CD14-positive monocyte (primary cell): ENCODE data around the gene LSM4. TPM values are rescaled to one million over a fixed set of nuclear protein-coding genes. Genes with fewer than 3 reads are reported as not detected.

ENCODE experiments used
- DNase-seq, 3 donors: peaks; one replicate each; pipeline ENCODE4 v3.0.0-alpha.2; 2011 to 2022
- H2AFZ ChIP-seq: 2 replicates; pipeline ENCODE4 v1.6.0; 2012; ENCODE audit warnings: mild to moderate bottlenecking, low read depth, low read length, inconsistent platforms; ENCODE audit not compliant: insufficient read depth, poor library complexity, severe bottlenecking
- H3K27ac ChIP-seq, 2 donors: 1 replicate in 1 of 2; 2 replicates in 1 of 2; pipeline ENCODE4 v1.5.1; 2012 to 2013; ENCODE audit warnings: low read length in 2 of 2, control low read depth in 1 of 2, inconsistent platforms in 1 of 2, low read depth in 1 of 2, mild to moderate bottlenecking in 1 of 2
- H3K27me3 ChIP-seq, 2 donors: one replicate each; pipeline versions ENCODE4 v1.6.0 to v1.6.1; 2011 to 2013; ENCODE audit warnings: low read length in 2 of 2; ENCODE audit not compliant: control insufficient read depth in 2 of 2, insufficient read depth in 2 of 2
- H3K36me3 ChIP-seq, 2 donors: replicated peaks in 1 of 2; 1 replicate in 1 of 2; 2 replicates in 1 of 2; pipeline versions ENCODE4 v1.5.1 to v1.6.1; 2012 to 2013; ENCODE audit warnings: low read length in 2 of 2, control low read depth in 1 of 2, inconsistent platforms in 1 of 2, mild to moderate bottlenecking in 1 of 2; ENCODE audit not compliant: insufficient read depth in 2 of 2, control insufficient read depth in 1 of 2
- H3K4me1 ChIP-seq, 2 donors: 1 replicate in 1 of 2; 2 replicates in 1 of 2; pipeline versions ENCODE4 v1.5.1 to v1.6.1; 2012 to 2013; ENCODE audit warnings: low read length in 2 of 2, control low read depth in 1 of 2, inconsistent platforms in 1 of 2, mild to moderate bottlenecking in 1 of 2, moderate library complexity in 1 of 2; ENCODE audit not compliant: insufficient read depth in 2 of 2, control insufficient read depth in 1 of 2
- H3K4me2 ChIP-seq: replicated peaks from 2 replicates; pipeline ENCODE3; 2012; ENCODE audit warnings: low read length, moderate library complexity, mild to moderate bottlenecking; ENCODE audit not compliant: poor library complexity, severe bottlenecking; ENCODE audit errors: extremely low read depth
- H3K4me3 ChIP-seq, 3 experiments: fragments of 200-600 bp in 1 of 3; sonication (generic) in 1 of 3; replicated peaks in 1 of 3; 1 replicate in 2 of 3; 2 replicates in 1 of 3; pipeline ENCODE4 v1.5.1; 2011 to 2013; ENCODE audit warnings: low read length in 3 of 3, mild to moderate bottlenecking in 3 of 3, control low read depth in 2 of 3, low read depth in 2 of 3, inconsistent platforms in 1 of 3, moderate library complexity in 1 of 3
- H3K79me2 ChIP-seq: 2 replicates; pipeline ENCODE4 v1.6.0; 2012; ENCODE audit warnings: mild to moderate bottlenecking, control low read depth, inconsistent platforms, low read length, moderate library complexity; ENCODE audit not compliant: insufficient read depth
- H3K9ac ChIP-seq: 2 replicates; pipeline ENCODE4 v1.6.0; 2017; ENCODE audit warnings: low read length, mild to moderate bottlenecking; ENCODE audit not compliant: insufficient read depth, poor library complexity, severe bottlenecking
- H3K9me3 ChIP-seq, 2 donors: replicated peaks in 1 of 2; 1 replicate in 1 of 2; 2 replicates in 1 of 2; pipeline versions ENCODE4 v1.5.1 to v1.6.1; 2012 to 2013; ENCODE audit warnings: low read length in 2 of 2, control low read depth in 1 of 2; ENCODE audit not compliant: control insufficient read depth in 1 of 2, insufficient read depth in 1 of 2
- H4K20me1 ChIP-seq: 2 replicates; pipeline ENCODE4 v1.6.0; 2012; ENCODE audit warnings: mild to moderate bottlenecking, low read length, control low read depth, moderate library complexity; ENCODE audit not compliant: insufficient read depth
- H3K27ac Mint-ChIP-seq, 7 donors: one replicate each; pipeline ENCODE4 v1.8.0; 2020; ENCODE audit warnings: mild to moderate bottlenecking in 7 of 7, mixed read lengths in 7 of 7, moderate library complexity in 6 of 7, inconsistent platforms in 2 of 7
- H3K27me3 Mint-ChIP-seq, 3 donors: one replicate each; pipeline ENCODE4 v1.8.0; 2021 to 2022; ENCODE audit warnings: low read depth in 3 of 3, mild to moderate bottlenecking in 3 of 3, mixed read lengths in 3 of 3, moderate library complexity in 3 of 3, inconsistent platforms in 1 of 3
- H3K36me3 Mint-ChIP-seq, 2 donors: one replicate each; pipeline ENCODE4 v1.8.0; 2020; ENCODE audit warnings: mixed read lengths in 2 of 2, inconsistent platforms in 1 of 2, mild to moderate bottlenecking in 1 of 2
- H3K4me1 Mint-ChIP-seq: one replicate; pipeline ENCODE4 v1.8.0; 2020; ENCODE audit warnings: mild to moderate bottlenecking, mixed read lengths
- H3K4me3 Mint-ChIP-seq, 2 donors: one replicate each; pipeline ENCODE4 v1.8.0; 2020; ENCODE audit warnings: mild to moderate bottlenecking in 2 of 2, mixed read lengths in 2 of 2, moderate library complexity in 1 of 2
- H3K9me3 Mint-ChIP-seq, 7 donors: one replicate each; pipeline ENCODE4 v1.8.0; 2020 to 2022; ENCODE audit warnings: mixed read lengths in 7 of 7, mild to moderate bottlenecking in 6 of 7, moderate library complexity in 6 of 7, inconsistent platforms in 2 of 7
- WGBS: methylation state at CpG from one replicate; pipeline ENCODE4 v1.1.5; 2013; ENCODE audit warnings: missing lambda C conversion rate; ENCODE audit not compliant: insufficient coverage; 5-methylcytosine and 5-hydroxymethylcytosine counted together
- intact Hi-C, 2 donors: fragments of 100-400 bp; cut with micrococcal nuclease; formaldehyde crosslinking; loops; one replicate each; pipeline versions ENCODE4 v1.15.0 to v1.15.1; 2023
- polyA plus RNA-seq, 3 donors: library from polyadenylated mRNA; depleted of rRNA in 1 of 3; unstranded in 2 of 3; stranded (reverse) in 1 of 3; fragments of 300-500 nt in 2 of 3; fragments of >200 nt in 1 of 3; fragmentation: Illumina TruSeq in 2 of 3; gene quantifications; 1 replicate in 2 of 3; 2 replicates in 1 of 3; pipeline ENCODE4 v1.2.3, GENCODE V29; 2012 to 2021
- TF ChIP-seq, protein P1 (sequence below): fragments of 200-600 bp; IDR thresholded peaks from one replicate; pipeline ENCODE4 v1.8.0; 2022; ENCODE audit warnings: antibody characterized with exemption, mild to moderate bottlenecking

LSM4 gene
- polyA plus RNA-seq, 3 donors = 66.5 to 143 (median 97.0) TPM

DNA sequence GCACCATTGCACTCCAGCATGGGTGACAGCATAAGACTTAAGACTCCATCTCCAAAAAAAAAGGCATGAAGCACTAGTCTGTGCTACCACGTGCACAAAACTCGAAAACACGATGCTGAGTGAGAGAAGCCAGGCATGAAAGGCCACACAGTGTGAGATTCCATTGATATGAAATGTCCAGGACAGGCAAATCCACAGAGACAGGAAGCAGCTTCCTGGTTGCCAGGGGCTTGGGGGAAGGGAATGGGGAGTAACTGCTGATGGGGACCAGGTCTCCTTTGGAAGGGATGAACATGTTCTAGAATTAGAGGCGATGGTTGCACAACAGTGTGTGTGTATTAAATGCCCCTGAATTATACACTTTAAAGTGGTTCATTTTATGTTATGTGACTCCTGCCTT is 25.6 kb downstream of the LSM4 start:
- Mint-ChIP-seq H3K36me3 (peaks cover 0 to 6% of the 10 kb centered on the region in 2 donors), H3K27me3 (peaks cover 0 to 5% (median 2%) of the 10 kb centered on the region in 3 donors), H3K27ac (no peak overlapping the region), H3K4me3 (no peak overlapping the region), H3K4me1 (peaks cover 39% of the 10 kb centered on the region), H3K9me3 (peaks cover 0 to 2% (median 0%) of the 10 kb centered on the region in 7 donors)
- WGBS = 100% methylated on average over 3 of the region's 4 CpGs
- no peaks in the 10 kb centered on the region for H3K36me3 ChIP-seq
- H3K9ac ChIP-seq = no peak overlapping the region
- DNase-seq = no peak
- intact Hi-C loops = no loop called here
- H3K9me3 ChIP-seq = no peaks in the 10 kb centered on the region
- peaks cover 37 to 42% of the 10 kb centered on the region in 2 donors for H3K4me1 ChIP-seq
- no peaks in the 10 kb centered on the region for H3K27me3 ChIP-seq
- no peaks in the 10 kb centered on the region for H3K79me2 ChIP-seq
- no peak overlapping the region for H3K4me2 ChIP-seq
- H3K27ac ChIP-seq = no peak overlapping the region
- TF ChIP-seq, protein P1, sequence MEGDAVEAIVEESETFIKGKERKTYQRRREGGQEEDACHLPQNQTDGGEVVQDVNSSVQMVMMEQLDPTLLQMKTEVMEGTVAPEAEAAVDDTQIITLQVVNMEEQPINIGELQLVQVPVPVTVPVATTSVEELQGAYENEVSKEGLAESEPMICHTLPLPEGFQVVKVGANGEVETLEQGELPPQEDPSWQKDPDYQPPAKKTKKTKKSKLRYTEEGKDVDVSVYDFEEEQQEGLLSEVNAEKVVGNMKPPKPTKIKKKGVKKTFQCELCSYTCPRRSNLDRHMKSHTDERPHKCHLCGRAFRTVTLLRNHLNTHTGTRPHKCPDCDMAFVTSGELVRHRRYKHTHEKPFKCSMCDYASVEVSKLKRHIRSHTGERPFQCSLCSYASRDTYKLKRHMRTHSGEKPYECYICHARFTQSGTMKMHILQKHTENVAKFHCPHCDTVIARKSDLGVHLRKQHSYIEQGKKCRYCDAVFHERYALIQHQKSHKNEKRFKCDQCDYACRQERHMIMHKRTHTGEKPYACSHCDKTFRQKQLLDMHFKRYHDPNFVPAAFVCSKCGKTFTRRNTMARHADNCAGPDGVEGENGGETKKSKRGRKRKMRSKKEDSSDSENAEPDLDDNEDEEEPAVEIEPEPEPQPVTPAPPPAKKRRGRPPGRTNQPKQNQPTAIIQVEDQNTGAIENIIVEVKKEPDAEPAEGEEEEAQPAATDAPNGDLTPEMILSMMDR = no peak
- no peak overlapping the region for H2AFZ ChIP-seq
- no peaks in the 10 kb centered on the region for H4K20me1 ChIP-seq
- no peak overlapping the region for H3K4me3 ChIP-seq

DNA sequence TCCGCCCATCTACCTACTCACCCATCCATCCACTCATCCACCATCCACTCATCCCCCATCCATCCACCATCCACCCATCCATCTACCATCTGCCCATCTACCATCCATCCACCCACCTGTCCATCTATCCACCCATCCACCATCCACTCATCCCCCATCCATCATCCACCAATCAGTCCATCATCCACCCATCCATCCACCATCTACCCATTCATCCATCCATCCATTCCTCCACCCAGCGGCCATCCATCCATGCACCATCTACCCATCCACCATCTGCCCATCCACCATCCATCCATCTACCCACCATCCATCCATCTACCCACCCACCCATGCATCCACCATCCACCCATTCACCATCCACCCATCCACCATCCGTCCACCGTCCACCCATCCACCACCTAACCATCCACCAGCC is 27.8 kb downstream of the LSM4 start:
- H3K4me2 ChIP-seq = no peak overlapping the region

More for the DNA sequence above, 27.8 kb downstream of the LSM4 start:
- peaks cover 2 to 6% of the 10 kb centered on the region in 2 donors for H3K36me3 Mint-ChIP-seq
- Histone ChIP-seq H2AFZ (no peak overlapping the region), H3K79me2 (no peaks in the 10 kb centered on the region), H3K4me3 (no peak overlapping the region), H3K9ac (no peak overlapping the region), H4K20me1 (no peaks in the 10 kb centered on the region), H3K4me1 (peaks cover 34 to 43% of the 10 kb centered on the region in 2 donors), H3K27me3 (no peaks in the 10 kb centered on the region), H3K36me3 (no peaks in the 10 kb centered on the region), H3K9me3 (no peaks in the 10 kb centered on the region), H3K27ac (no peak overlapping the region)
- peaks cover 0 to 2% (median 0%) of the 10 kb centered on the region in 7 donors for H3K9me3 Mint-ChIP-seq
- TF ChIP-seq, protein P1 = no peak
- H3K27me3 Mint-ChIP-seq = peaks cover 0 to 5% (median 2%) of the 10 kb centered on the region in 3 donors
- intact Hi-C loops = no loop called here
- H3K4me3 Mint-ChIP-seq = no peak overlapping the region
- H3K4me1 Mint-ChIP-seq = peaks cover 37% of the 10 kb centered on the region
- DNase-seq = no peak
- WGBS = 89% methylated on average over 4 of the region's 4 CpGs
- H3K27ac Mint-ChIP-seq = peak overlapping the region in 1 of 7 donors; percentile 81
